ENCODE measurements around the gene C16orf95.

C16orf95 gene

DNA sequence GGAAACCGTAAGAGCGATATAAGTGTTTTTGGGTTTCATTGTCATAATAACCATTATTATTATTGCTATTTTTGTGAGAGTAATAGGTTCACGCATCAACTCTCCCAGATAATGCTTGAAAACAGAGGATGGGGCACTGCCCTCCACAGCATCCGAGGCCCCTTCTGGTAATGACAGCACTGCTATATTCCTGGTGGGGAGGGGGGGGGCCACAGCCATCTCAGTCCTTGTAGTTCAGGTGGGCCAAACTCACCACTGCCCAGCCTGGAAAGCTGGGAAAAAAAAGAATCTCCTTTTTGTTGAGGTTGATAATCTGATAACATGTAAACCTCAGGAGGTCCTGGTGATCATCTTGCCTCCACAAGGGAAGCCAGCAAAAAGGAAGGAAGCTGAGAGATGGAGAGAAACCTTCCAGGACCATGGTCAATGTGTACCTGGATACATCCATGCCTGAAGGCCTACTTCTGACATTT, 706 bp downstream of the C16orf95 start:
- no peak for DNase-seq (ENCODE audit: low read depth)

DNA sequence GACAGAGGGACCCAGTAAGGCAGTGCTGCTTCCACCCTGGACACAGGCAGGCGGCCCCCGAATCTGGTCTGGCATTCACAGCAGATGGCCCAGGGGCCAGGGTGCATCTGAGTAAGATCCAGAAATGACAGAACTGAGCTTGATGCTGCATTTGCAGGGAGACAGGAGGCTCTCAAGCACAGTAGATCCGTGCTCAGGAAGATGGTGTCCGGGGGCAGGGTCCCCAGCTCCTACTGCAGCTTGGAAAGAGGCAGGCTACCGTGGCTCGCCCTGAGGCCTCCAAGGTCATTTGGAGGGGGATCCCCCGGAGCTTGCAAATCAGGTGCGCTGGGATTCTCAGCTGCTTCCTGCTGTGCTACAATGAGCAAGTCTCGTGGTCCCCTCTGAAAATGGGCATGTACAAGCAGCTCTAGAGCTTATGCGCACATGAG, 2.2 kb downstream of the C16orf95 start:
- DNase-seq (ENCODE audit: low read depth): no peak

DNA sequence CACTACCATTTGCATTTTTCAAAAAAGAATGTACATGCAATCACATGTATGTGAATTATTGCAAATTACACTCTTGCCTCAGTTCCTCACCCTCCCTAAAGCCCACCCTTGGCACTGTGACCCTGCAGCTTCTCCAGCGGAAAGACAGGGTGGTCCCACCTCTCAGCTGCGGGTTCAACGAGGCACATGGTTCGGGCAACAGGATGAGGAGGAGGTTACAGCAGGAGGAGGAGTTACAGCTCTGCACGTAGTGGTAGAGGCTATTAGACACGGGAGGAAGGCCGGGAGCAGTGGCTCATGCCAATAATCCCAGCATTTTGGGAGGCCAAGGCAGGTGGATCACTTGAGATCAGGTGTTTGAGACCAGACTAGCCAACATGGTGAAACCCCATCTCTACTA, 5.2 kb downstream of the C16orf95 start:
- no peak for DNase-seq (ENCODE audit: low read depth)

DNA sequence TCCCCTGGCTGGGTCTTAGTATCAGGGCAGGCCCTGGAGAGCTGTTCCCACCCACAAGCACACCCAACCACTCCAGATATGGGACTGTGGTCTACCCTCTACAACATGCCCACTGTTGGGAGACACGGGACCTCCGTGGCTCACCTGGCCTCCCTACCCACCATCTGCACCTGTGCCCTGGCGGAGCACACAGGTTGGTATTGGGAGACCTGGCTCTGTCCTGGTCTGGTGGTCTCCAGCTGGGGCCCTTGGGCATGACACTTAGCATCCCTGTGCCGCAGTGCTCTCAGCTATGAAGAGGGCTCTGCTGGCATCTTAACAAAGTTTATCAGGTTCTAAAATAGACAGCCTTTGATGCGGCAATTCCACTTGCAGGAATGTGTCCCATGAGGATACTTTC, 5.8 kb downstream of the C16orf95 start:
- no peak for DNase-seq (ENCODE audit: low read depth)

DNA sequence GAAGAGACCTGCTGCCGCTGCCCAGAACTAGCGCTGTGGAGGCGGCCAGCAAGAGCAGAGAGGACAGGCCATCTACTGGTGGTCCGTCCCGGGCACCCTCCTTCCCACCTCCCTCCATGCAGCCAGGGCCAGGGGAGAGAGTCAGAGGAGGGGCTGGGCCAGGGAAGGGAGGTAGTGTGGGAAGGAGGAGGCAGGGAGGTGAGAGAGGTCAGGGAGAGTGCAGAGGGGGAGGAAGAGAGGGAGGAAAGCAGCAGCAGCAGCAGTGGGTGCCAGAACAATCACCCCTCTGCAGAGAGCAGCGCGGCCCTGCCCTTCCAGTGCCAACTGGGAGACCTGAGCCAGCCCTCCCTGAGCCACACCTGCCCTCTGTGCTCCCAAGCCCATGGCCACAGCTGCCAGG, 6.6 kb downstream of the C16orf95 start:
- no peak for DNase-seq (ENCODE audit: low read depth)

DNA sequence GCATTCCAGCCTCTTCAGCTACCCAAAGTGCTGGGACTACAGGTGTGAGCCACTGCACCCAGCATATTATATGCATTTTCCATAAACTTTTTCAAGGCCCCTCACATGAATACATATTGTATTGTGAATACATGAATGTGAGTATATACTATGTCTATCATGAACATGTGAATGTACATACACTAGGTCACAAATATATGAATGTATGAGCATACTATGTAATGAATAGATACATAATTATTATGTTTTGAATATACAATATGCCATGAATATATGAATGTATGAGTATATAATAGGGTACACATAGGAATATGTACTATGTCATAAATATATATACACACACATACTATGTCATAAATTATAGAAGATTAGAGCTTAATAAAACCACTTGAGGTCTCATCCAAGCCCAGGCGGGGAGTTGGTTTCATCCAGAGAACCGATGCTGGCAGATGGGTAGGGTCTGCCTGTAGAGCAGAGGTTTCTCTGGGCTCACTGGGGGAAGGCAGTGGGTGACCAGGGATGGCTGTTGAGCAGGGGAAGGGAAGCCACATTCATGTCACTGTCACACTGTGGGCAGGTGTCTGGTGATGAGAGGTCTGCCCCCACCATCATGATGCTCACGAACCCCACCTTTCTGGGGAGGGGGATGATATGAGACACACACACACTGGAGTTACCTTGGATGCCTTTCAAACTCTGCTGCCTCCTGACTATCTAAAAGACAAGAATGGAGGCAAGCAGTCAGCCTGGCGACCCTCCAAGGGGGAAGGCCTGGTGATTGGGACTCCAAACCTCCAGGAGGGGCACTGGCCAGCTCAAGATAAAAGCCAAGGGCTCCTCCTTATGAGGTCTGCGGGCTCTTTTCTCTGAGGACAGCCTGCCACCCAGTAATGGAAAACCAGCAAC, 7.3 kb downstream of the C16orf95 start:
- no peak for DNase-seq (ENCODE audit: low read depth)

DNA sequence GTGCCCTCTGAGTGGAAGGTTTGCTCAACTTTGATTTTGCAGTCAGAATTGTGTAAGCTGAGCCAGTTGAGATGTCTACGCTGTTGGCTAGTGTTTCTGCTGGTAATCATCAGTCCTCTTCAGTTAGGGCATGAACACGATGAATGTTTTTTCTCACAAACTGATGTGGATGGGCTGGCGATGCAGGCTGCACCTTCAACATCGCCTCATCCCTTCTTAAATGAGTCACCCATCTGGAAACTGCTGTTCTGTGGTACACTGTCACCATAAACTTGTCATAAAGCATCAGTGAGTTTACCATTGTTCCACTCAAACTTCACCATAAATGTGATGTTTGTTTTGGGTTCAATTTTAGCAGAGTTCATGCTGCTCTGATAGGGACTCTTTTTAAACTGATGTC, 8.4 kb downstream of the C16orf95 start:
- DNase-seq (ENCODE audit: low read depth): no peak

DNA sequence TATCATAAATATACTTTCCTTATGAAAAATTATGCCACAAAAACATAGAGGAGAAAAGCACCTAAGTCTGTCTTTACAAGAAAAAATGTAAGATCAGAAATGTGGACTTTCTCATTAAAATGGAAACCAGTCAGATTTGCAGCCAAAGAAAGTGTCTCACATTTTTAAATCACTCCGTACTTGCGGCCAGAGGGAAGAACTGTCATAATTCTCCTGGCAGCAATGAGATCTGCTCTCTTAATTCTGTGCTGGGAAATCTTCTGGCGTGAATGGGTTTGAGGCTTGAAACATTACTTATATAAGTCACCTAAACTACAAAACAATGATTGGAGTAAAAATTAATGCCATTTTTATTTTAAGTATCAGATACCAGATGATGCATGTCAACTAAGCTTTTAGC, 10.7 kb downstream of the C16orf95 start:
- DNase-seq (ENCODE audit: low read depth): no peak

DNA sequence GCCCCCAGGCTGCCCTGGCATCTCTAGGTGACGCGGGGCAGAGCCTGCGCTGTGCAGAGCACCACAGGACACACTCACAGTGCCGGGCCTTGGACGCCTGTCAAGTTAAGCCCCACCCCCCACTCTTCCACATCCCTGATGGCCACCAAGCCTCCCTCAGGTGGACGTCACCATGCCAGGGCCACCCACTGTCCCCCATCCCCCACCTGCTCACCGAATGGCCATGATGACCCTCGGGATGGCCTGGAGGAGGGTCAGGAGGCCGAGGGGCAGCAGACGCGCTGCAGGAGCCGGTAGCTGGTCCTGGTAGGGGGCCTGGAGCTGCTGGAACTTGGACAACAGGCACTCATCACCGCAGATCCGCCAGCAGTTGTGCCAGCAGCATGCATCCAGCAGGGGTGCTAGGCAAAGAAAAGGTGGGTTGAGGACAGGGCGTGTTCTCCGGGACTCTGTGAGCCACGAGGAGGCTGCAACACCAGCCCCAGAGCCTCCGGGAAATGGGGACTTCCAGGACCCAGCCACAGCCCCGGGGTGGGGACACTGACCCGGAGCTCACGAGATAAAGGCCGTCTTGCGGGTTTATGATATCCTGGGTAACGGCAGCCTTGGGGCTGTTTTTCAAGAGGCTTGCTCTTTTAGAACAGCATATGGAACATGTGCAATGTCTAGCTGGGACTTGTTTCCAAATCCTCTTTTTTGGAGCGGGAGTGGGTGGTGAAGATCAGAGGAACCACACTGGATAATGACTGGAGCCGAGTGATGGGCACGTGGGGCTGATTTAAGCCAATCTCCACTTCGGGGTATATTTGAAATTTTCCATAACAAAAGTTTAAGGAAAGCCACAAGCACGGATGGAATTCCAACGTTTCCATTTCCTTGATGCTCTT, 11.4 kb downstream of the C16orf95 start:
- DNase-seq (ENCODE audit: low read depth): peak; percentile 31

DNA sequence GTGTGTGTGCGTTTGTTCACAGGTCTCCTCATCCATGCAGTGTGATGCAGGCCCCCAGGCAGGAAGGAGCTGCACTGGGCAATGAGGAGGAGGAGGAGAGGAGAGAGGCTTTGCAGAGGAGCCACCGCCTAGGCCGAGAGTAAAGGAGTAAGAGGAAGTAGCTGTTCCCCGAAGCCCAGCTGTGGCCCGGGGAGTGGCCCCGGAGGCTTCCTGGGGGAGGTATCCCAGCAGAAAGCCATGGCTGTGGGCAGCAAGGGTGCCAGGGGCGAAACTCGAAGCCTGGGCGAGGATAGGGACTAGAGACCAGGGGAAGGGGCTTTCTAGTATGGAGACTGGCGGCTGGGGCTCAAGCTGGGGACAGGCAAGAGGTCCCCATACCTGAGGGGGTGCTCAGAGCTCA, 12.2 kb downstream of the C16orf95 start:
- no peak for DNase-seq (ENCODE audit: low read depth)

DNA sequence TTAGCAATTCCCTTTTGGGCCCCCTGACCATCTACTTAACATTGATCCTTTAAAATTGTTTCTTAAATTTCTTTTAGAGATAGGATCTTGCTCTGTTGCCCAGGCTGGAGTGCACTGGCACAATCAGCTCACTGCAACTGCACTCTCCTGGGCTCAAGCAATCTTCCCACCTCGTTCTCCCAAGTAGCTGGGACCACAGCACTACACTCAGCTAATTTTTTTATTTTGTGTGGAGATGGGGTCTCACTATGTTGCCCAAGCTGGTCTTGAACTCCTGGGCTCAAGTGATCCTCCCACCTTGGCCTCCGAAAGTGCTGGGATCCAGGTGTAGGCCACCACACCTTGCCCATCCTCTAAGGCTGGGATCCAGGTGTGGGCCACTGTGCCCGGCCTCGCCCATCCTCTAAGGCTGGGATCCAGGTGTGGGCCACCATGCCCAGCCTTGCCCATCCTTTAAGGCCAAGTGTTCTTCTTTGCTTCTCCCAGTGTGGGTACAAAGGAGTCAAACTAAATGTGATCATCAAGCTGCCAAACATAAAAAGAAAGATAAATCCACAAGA, 13.2 kb downstream of the C16orf95 start:
- DNase-seq (ENCODE audit: low read depth): no peak

DNA sequence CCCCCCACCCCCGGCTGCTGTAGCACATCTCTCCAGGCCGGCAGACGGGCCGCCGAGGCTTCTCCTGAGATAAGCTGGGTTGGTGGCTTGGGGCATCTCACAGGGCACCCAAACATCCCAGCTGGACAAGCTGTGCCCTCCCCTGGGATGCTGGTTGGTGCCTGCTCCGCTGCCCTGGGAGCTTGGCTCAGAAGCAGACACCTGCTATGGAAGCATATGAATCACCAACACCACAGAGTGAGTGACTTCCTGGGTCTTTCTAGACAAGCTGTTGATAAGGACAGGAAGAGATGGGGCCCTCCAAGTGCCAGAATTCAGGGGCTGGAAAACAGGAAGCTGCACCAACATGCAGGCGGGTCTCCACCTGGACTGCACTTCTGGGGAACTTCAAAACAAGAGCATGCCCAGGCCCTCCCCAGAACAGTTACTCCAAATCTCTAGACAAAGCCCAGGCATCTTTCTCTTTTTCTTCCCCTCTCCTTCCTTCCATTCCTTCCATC, 13.7 kb downstream of the C16orf95 start:
- DNase-seq (ENCODE audit: low read depth): no peak

DNA sequence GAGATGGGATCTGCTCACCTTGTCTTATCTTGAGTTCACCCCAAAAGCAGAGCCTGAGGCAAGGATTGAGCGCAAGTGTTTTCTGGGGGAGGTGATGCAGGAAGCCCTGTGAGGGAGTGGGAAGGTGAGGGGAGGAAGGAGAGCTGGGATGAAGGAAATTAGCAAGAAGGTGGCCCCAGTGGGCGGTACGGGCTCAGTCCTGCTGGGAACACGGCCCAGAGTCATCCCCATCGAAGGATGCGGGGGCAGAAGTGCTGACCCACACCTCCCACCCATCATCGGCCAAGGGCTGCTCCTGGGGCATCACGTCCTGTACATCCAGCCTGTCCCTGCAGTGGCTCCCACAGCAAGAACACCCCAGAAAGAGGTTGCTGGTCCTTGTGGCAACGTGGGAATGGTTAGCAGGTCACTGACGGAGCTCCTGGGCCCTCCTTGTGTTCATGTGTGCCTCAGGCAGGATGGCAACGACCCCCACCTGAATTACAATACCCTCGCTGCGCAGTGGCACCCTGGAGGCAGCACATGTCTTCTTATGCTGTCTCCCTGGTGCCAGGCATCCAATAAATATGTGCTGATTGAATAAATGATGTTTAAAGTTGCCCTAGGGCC, 18.2 kb downstream of the C16orf95 start:
- no peak for DNase-seq (ENCODE audit: low read depth)

DNA sequence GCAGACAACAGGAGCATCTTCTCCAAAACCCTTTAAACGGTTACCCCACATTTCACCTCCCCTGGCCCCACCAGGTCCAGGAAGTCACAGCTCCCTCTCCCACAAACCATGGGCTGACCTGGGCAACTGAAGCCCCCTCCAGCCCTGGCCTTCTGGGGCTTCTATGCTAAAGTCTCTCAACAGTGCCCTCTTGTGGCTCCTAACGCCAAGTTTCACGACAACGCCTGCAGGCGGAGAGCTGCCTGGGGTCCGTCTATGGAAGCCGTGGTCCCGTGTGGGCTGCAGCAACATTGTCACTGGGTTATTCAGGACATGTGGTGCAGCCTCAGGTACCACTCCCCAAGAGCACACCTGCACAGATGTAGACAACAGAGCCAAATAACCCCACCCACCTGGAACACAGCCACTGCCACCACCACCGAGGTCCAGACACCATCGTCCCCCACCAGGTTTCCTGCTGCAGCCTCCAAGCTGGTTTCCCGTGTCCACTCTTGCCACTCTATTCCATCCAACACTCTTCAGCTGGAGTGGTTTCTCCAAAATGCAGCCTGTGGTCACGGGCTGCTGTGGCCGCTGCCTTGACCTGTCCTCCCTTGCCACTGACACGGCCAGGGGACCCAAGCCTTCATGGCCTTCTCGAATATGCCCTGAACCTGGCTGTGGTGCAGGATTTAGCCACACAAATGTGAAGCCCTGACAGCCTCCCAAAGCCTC, 19.1 kb downstream of the C16orf95 start:
- DNase-seq (ENCODE audit: low read depth): no peak

DNA sequence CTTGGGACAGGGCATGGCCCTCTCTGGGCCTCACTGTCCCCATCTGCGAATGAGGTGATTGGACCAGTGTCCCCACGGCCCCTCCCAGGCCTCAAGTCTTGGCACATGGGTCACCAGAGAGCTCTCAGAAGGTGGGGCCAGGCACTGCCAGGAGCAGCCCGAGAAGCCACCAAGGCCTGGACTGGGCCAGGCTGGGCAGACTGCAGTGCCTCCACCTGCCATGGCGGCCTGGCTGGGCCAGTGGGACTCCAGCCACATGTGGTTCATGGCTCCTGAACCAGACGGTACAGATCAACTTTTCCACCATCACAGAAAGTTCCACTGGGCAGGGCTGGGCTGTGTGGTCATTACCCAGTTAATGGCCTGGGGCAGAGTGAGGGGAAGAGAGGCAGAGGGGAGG, 19.8 kb downstream of the C16orf95 start:
- DNase-seq (ENCODE audit: low read depth): no peak

DNA sequence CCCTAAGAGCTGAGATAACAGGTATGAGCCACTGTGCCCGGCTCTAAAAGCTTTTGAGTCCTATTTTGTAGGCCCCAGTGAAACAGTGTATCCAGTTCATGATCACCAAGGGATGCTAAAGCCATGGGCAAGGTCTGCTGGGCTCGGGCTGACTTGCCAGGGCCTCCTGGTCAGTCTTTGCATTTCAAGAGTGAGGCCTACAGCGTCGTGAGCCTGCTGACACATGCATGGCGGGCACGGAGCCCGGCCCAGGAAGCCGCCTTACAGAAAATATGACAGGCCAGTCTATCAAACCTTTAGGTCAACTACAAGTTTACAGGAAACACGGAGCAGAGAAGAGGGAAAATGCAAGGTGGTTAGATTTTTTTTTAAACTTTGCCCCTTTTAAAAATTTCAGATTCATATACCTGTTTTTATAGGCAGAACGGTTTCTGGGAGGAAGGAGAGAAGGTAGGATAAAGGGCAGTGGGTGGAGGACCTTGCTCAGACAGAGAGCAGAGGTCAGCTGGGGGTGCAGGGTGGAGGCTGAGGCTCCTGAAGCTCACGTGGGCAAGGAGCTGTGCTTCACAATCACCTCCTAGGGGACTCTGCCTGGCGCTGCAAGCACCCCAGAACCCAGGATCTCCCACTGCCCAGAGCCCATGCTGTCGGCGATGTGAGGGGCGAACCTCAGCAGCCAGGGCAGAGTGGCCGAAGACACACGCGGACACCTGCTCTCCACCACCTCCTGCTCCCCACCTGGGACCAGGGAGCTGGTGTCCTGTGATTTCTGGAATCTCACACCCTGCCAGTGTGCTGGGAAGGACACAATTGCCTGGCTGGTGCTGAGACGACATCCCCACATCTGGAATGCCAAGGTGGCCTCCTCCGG, 21.3 kb downstream of the C16orf95 start:
- DNase-seq (ENCODE audit: low read depth): no peak

DNA sequence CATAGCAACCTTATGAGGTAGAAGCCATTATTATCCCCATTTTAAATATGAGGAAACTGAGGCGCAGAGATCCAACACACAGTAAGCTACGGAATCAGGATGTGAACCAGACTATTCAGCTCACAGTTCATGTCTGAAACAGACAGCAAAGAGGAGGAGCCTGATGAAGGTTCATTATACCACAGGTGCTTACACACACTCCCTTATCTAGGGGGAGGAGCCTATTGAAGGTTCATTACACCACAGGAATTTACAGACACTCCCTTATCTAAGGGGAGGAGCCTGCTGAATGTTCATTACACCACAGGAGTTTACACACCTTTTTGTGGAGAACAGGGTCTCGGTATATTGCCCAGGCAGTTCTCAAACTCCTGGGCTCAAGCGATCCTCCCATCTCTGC, 21.9 kb downstream of the C16orf95 start:
- DNase-seq (ENCODE audit: low read depth): no peak

DNA sequence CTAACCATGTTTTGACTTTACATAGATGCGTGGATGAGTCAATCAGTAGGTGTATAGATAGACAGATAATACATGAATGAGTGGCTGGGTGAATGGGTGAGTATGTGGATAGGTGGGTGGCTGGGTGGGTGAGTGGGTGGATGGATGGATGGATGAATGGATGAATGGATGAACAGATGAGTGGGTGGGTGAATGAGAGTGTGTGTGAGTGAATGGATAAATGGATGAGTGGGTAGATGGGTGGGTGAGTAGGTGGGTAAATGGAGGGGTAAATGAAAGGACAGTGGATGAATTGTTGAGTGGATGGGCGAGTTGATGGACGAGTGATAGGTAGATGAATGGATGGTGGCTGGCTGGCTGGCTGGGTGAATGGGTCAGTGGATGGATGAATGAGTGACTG, 23.2 kb downstream of the C16orf95 start:
- no peak for DNase-seq (ENCODE audit: low read depth)

DNA sequence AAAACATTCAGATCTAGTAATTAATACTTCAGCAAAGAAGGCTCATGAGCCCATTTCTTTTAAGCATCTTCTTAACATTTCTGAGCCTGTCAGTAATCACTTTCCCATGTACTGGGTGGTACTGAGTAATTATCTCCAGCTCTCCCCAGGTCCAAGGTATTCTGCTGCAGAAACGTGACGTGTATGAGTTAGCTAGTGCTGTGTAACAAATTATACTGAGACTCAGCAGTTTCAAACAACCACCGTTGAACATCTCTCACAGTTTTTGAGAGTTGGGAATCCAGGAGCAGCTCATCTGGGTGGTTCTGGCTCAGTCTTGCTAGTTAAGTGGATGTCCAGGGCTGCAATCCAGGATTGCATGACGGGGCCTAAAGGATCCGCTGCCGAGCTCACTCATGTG, 25.2 kb downstream of the C16orf95 start:
- no peak for DNase-seq (ENCODE audit: low read depth)

DNA sequence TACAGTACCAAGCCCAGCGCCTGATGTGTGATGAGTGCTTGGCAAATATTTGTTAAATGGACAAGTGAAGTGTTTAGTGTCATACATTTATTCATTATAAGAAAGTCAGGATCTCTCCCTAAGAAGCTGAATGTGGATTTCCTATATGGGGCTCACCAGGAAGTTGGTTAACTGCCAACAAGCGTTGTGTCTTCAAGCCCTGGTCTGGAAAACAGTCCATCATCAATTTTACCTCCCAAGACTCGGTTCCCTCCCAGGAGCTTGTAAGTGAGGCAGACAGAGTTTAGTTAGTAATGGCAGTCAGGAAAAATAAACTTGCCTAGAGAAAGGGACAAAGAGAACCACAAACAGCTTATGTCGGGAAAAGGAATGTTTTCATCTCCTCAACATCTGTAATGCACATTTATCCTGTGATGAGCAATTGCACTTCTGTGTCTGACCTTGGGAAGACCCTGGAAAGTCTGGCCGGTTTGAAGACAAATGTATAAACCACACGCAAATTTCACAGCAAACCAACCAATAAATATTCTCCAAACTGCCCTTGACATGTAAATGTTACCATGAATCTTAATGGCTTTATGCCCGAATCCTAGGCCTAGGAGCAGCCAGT, 28.3 kb downstream of the C16orf95 start:
- peak; percentile 80 for DNase-seq (ENCODE audit: low read depth)

Measured in GM04504 (cell line).